GM10266 (cell line): ENCODE results near the gene MARCKS.

Experiments used
- DNase-seq: peaks from one replicate; pipeline ENCODE4 v3.0.0; 2012; ENCODE audit errors: extremely low spot score
- CTCF ChIP-seq: IDR thresholded peaks from 2 replicates; pipeline ENCODE4 v1.5.1; 2012; ENCODE audit warnings: mild to moderate bottlenecking, low read depth; ENCODE audit not compliant: control insufficient read depth, insufficient read depth; ENCODE audit errors: missing control alignments

Gene MARCKS

GRCh38 chr6:113848811-113849210 is 8.3 kb upstream of the MARCKS start:
- no peak for TF ChIP-seq CTCF
- DNase-seq = no peak

- TF ChIP-seq CTCF = no peak
- DNase-seq = no peak
These were observed 3.9 kb upstream of the MARCKS start for GRCh38 chr6:113853252-113853651.

- peak; percentile 90 for DNase-seq
- peak; percentile 23 for TF ChIP-seq CTCF
These were observed 2.3 kb upstream of the MARCKS start for GRCh38 chr6:113854531-113855499.

GRCh38 chr6:113855500-113856374 is 1.4 kb upstream of the MARCKS start:
- peak; percentile 48 for DNase-seq
- TF ChIP-seq CTCF = no peak

- no peak for DNase-seq
- no peak for TF ChIP-seq CTCF
These were observed 845 bp upstream of the MARCKS start for GRCh38 chr6:113856375-113856624.

- TF ChIP-seq CTCF = no peak
- DNase-seq = peak; percentile 39
These were observed 673 bp downstream of the MARCKS start for GRCh38 chr6:113857556-113858479.
